ENCODE measurements around the gene NADK2.
"Not testable (repeated sequence)": the region's sequence is repeated elsewhere in the genome, so short reads cannot be mapped to it uniquely, and the experiment has no call there.

NADK2 gene

GRCh38 chr5:36200513-36200912 lies 41.2 kb downstream of the NADK2 start:
- no peak overlapping the region for H3K27ac ChIP-seq (ENCODE audit: low read length, poor library complexity, severe bottlenecking)
- H2AFZ ChIP-seq (ENCODE audit: low read depth, low read length) = no peak overlapping the region
- H4K8ac ChIP-seq (ENCODE audit: low read length) = no peak overlapping the region
- no peak overlapping the region for H4K91ac ChIP-seq (ENCODE audit: low read length)
- no peak overlapping the region for H3K4ac ChIP-seq (ENCODE audit: low read depth in 1 of 2, low read length in 2 of 2)
- H3K9ac ChIP-seq (ENCODE audit: low read length) = no peak overlapping the region
- peaks cover 2 to 72% of the 10 kb centered on the region in 2 experiments for H3K36me3 ChIP-seq (ENCODE audit: control insufficient read depth in 1 of 2, insufficient read depth in 2 of 2, low read depth in 1 of 2, low read length in 2 of 2)
- H3K23ac ChIP-seq (ENCODE audit: low read length in 2 of 2) = no peak overlapping the region
- H3K4me3 ChIP-seq (ENCODE audit: insufficient read depth in 1 of 2, low read depth in 1 of 2, low read length in 2 of 2) = no peak overlapping the region
- H3K79me1 ChIP-seq (replicated peaks; ENCODE audit: low read length, poor library complexity, severe bottlenecking) = peaks cover 4% of the 10 kb centered on the region
- H2BK12ac ChIP-seq (ENCODE audit: low read length in 2 of 2) = no peak overlapping the region
- H3K9me3 ChIP-seq (ENCODE audit: control insufficient read depth, low read length) = no peaks in the 10 kb centered on the region
- H3K4me1 ChIP-seq (ENCODE audit: control insufficient read depth, insufficient read depth, low read depth, low read length) = no peaks in the 10 kb centered on the region
- no peak overlapping the region for H3K18ac ChIP-seq (ENCODE audit: low read depth in 1 of 2, low read length in 2 of 2)
- DNase-seq = no peak
- no peaks in the 10 kb centered on the region for H3K27me3 ChIP-seq (ENCODE audit: control insufficient read depth in 1 of 2, insufficient read depth in 1 of 2, low read length in 2 of 2)
- H3K4me2 ChIP-seq (ENCODE audit: low read length, poor library complexity, severe bottlenecking) = no peak overlapping the region
- 92% methylated on average over 4 of the region's 4 CpGs for WGBS
- H2AK5ac ChIP-seq (ENCODE audit: low read length, severe bottlenecking) = no peak overlapping the region
- H3K14ac ChIP-seq (ENCODE audit: low read length in 2 of 2) = no peak overlapping the region
- no peak overlapping the region for H2BK120ac ChIP-seq (ENCODE audit: low read depth, low read length)
- no peak overlapping the region for H2BK5ac ChIP-seq (ENCODE audit: low read depth, low read length, poor library complexity, severe bottlenecking)
- no peak overlapping the region for H2BK15ac ChIP-seq (ENCODE audit: low read depth, poor library complexity, severe bottlenecking)

- Histone ChIP-seq H3K9me3 (ENCODE audit: control insufficient read depth, low read length) (no peaks in the 10 kb centered on the region), H3K27ac (ENCODE audit: low read length, poor library complexity, severe bottlenecking) (no peak overlapping the region), H2BK5ac (ENCODE audit: low read depth, low read length, poor library complexity, severe bottlenecking) (no peak overlapping the region), H2BK120ac (ENCODE audit: low read depth, low read length) (no peak overlapping the region), H3K14ac (ENCODE audit: low read length in 2 of 2) (no peak overlapping the region), H3K4me1 (ENCODE audit: control insufficient read depth, insufficient read depth, low read depth, low read length) (no peaks in the 10 kb centered on the region), H4K8ac (ENCODE audit: low read length) (no peak overlapping the region), H2AFZ (ENCODE audit: low read depth, low read length) (no peak overlapping the region), H3K18ac (ENCODE audit: low read depth in 1 of 2, low read length in 2 of 2) (no peak overlapping the region), H2BK15ac (ENCODE audit: low read depth, poor library complexity, severe bottlenecking) (no peak overlapping the region), H3K27me3 (ENCODE audit: control insufficient read depth in 1 of 2, insufficient read depth in 1 of 2, low read length in 2 of 2) (no peaks in the 10 kb centered on the region), H2AK5ac (ENCODE audit: low read length, severe bottlenecking) (no peak overlapping the region), H3K36me3 (ENCODE audit: control insufficient read depth in 1 of 2, insufficient read depth in 2 of 2, low read depth in 1 of 2, low read length in 2 of 2) (peaks cover 2 to 72% of the 10 kb centered on the region in 2 experiments), H3K4me3 (ENCODE audit: insufficient read depth in 1 of 2, low read depth in 1 of 2, low read length in 2 of 2) (no peak overlapping the region), H4K91ac (ENCODE audit: low read length) (no peak overlapping the region), H2BK12ac (ENCODE audit: low read length in 2 of 2) (no peak overlapping the region), H3K4me2 (ENCODE audit: low read length, poor library complexity, severe bottlenecking) (no peak overlapping the region), H3K23ac (ENCODE audit: low read length in 2 of 2) (no peak overlapping the region), H3K9ac (ENCODE audit: low read length) (no peak overlapping the region), H3K4ac (ENCODE audit: low read depth in 1 of 2, low read length in 2 of 2) (no peak overlapping the region), H3K79me1 (replicated peaks; ENCODE audit: low read length, poor library complexity, severe bottlenecking) (no peaks in the 10 kb centered on the region)
- WGBS = 100% methylated on average over 1 of the region's 2 CpGs
- DNase-seq = no peak
These were observed 42.1 kb downstream of the NADK2 start for GRCh38 chr5:36199620-36200019.

- H3K4me3 ChIP-seq (ENCODE audit: insufficient read depth in 1 of 2, low read depth in 1 of 2, low read length in 2 of 2); H4K8ac ChIP-seq (ENCODE audit: low read length); H3K9me3 ChIP-seq (ENCODE audit: control insufficient read depth, low read length); H3K27ac ChIP-seq (ENCODE audit: low read length, poor library complexity, severe bottlenecking); H3K9ac ChIP-seq (ENCODE audit: low read length); H3K4ac ChIP-seq (ENCODE audit: low read depth in 1 of 2, low read length in 2 of 2); H3K18ac ChIP-seq (ENCODE audit: low read depth in 1 of 2, low read length in 2 of 2); H4K91ac ChIP-seq (ENCODE audit: low read length); H2BK15ac ChIP-seq (ENCODE audit: low read depth, poor library complexity, severe bottlenecking); DNase-seq; H2BK120ac ChIP-seq (ENCODE audit: low read depth, low read length); H2AFZ ChIP-seq (ENCODE audit: low read depth, low read length); H2BK12ac ChIP-seq (ENCODE audit: low read length in 2 of 2); H3K4me2 ChIP-seq (ENCODE audit: low read length, poor library complexity, severe bottlenecking); H3K23ac ChIP-seq (ENCODE audit: low read length in 2 of 2); H3K14ac ChIP-seq (ENCODE audit: low read length in 2 of 2); H2BK5ac ChIP-seq (ENCODE audit: low read depth, low read length, poor library complexity, severe bottlenecking); H2AK5ac ChIP-seq (ENCODE audit: low read length, severe bottlenecking); H3K4me1 ChIP-seq (ENCODE audit: control insufficient read depth, insufficient read depth, low read depth, low read length); H3K27me3 ChIP-seq (ENCODE audit: control insufficient read depth in 1 of 2, insufficient read depth in 1 of 2, low read length in 2 of 2); H3K79me1 ChIP-seq (replicated peaks; ENCODE audit: low read length, poor library complexity, severe bottlenecking): not testable (repeated sequence)
- WGBS = no CpG with 5 or more reads among the region's 3 CpGs
- H3K36me3 ChIP-seq (ENCODE audit: control insufficient read depth in 1 of 2, insufficient read depth in 2 of 2, low read depth in 1 of 2, low read length in 2 of 2) = peaks cover 2 to 77% of the 10 kb centered on the region in 2 experiments
These were observed 42.9 kb downstream of the NADK2 start for GRCh38 chr5:36198783-36199182.

GRCh38 chr5:36198281-36198680 lies 43.4 kb downstream of the NADK2 start:
- Histone ChIP-seq H3K9ac (ENCODE audit: low read length) (no peak overlapping the region), H3K4ac (ENCODE audit: low read depth in 1 of 2, low read length in 2 of 2) (no peak overlapping the region), H3K4me1 (ENCODE audit: control insufficient read depth, insufficient read depth, low read depth, low read length) (no peaks in the 10 kb centered on the region), H2BK12ac (ENCODE audit: low read length in 2 of 2) (no peak overlapping the region), H3K18ac (ENCODE audit: low read depth in 1 of 2, low read length in 2 of 2) (no peak overlapping the region), H3K79me1 (replicated peaks; ENCODE audit: low read length, poor library complexity, severe bottlenecking) (no peaks in the 10 kb centered on the region), H4K8ac (ENCODE audit: low read length) (no peak overlapping the region), H2AK5ac (ENCODE audit: low read length, severe bottlenecking) (no peak overlapping the region), H3K27ac (ENCODE audit: low read length, poor library complexity, severe bottlenecking) (no peak overlapping the region), H3K4me2 (ENCODE audit: low read length, poor library complexity, severe bottlenecking) (no peak overlapping the region), H3K9me3 (ENCODE audit: control insufficient read depth, low read length) (no peaks in the 10 kb centered on the region), H3K4me3 (ENCODE audit: insufficient read depth in 1 of 2, low read depth in 1 of 2, low read length in 2 of 2) (no peak overlapping the region), H3K14ac (ENCODE audit: low read length in 2 of 2) (no peak overlapping the region), H3K36me3 (ENCODE audit: control insufficient read depth in 1 of 2, insufficient read depth in 2 of 2, low read depth in 1 of 2, low read length in 2 of 2) (peaks cover 2 to 77% of the 10 kb centered on the region in 2 experiments), H3K27me3 (ENCODE audit: control insufficient read depth in 1 of 2, insufficient read depth in 1 of 2, low read length in 2 of 2) (no peaks in the 10 kb centered on the region), H2AFZ (ENCODE audit: low read depth, low read length) (no peak overlapping the region), H2BK120ac (ENCODE audit: low read depth, low read length) (no peak overlapping the region), H4K91ac (ENCODE audit: low read length) (no peak overlapping the region), H2BK15ac (ENCODE audit: low read depth, poor library complexity, severe bottlenecking) (no peak overlapping the region), H2BK5ac (ENCODE audit: low read depth, low read length, poor library complexity, severe bottlenecking) (no peak overlapping the region), H3K23ac (ENCODE audit: low read length in 2 of 2) (no peak overlapping the region)
- no peak for DNase-seq
